ENCODE data around the gene CPA5. TPM values are rescaled to one million over a fixed set of nuclear protein-coding genes. Genes with fewer than 3 reads are reported as not detected.

CPA5 gene
- polyA plus RNA-seq, 4 donors, result 0.09 to 0.41 TPM; not detected in 2

DNA sequence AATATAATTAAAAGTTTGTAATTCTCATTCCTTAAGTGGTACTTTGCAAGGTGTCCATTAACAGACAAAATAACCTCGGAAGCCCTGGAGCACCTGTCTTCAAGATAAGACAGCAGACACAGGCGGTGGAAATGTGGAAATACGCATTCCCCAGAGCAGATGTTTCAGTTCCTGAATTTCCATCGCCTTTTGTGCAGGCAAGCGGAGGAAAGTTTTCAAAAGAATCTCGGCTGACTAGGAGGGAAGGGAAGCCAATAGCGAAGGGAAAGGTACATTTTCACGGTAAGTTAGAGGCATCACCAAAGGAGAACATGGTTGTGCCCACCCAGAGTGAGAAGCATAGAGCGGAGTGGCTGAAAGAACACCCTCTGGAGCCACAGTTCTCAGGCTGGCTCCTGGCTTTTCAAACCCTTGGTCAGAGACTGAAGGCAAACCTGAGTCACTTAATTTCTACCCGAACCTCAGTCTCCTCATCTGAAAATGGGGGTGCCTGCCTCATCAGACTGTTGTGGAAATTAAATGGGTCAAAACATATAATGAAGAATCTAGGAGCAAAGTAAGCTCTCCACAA, 49.3 kb downstream of the CPA5 start:
- no peak for DNase-seq (ENCODE audit: low read depth in 4 of 4, low spot score in 3 of 4)

DNA sequence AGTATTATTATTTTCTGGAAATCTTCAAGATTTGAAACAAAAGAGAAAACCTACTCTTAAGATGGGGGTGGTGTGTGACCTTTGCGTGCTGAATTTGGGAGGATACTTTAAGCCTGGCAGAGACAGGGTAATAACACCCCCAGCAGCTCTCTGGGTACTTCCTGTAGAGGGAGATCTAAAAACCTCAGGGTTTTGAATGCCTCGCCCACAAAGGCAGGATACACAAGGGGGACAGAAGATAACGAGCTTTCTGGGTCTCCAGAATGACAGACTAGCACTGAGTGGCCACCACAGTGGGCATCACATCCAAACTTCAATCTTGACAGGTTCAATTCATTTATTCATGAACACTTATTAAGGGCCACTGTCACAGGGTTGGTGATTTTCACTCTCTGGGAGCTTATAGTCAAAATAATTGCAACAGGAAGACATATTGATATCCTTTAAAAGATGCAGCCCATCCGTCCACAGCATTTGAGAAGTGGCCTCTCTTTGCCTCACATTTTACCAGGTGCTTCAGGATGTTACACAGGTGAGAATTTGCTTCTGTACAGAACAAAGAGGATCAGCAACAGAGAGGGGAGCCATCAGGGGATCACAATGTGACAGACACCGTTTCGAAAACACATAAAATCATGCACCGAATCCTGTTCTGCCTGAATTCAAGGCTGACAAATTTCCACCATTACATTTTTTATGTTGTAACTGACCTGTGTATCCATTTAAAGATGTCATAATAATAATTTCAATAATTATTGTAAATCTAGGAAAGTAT, 50.0 kb downstream of the CPA5 start:
- DNase-seq (ENCODE audit: low read depth in 4 of 4, low spot score in 3 of 4), result no peak

DNA sequence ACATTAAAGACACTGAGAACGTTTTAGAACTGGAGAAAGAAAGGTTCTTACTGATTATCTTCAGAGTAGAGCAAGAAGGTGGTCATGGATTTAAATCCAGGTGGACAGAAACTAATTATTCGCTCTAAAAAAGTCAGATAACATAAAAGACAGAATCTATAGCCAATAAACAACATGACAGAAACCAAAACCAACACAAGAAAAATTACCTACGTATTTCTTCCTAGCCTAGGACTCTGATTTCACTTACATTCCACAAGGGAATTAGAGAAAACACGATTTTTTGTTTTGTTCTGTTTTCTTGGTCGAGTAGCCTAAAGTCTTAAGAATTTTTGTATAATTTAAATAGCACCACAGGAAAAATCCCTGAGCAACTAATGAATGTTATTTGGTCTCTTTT, 50.8 kb downstream of the CPA5 start:
- no peak for DNase-seq (ENCODE audit: low read depth in 4 of 4, low spot score in 3 of 4)

DNA sequence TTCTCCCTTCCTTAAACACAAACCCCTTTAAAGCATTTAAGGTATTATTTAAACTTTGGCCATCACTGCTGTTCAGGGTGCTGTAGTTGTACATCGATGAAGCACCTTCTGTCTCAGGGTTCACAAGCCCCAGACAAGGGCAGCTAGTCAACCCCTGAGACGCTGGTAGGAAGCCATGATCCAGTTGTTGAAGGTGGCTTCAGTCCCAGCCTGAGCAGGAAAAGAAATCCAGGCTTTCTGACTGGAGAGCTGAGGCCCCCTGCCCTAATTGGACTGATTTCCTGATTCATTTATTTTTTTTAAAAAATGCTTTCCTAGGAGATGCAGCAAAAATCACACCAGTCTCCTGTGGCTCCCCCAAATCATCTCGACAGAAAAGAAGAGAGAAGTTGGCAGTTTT, 51.5 kb downstream of the CPA5 start:
- DNase-seq (ENCODE audit: low read depth in 4 of 4, low spot score in 3 of 4), result no peak

DNA sequence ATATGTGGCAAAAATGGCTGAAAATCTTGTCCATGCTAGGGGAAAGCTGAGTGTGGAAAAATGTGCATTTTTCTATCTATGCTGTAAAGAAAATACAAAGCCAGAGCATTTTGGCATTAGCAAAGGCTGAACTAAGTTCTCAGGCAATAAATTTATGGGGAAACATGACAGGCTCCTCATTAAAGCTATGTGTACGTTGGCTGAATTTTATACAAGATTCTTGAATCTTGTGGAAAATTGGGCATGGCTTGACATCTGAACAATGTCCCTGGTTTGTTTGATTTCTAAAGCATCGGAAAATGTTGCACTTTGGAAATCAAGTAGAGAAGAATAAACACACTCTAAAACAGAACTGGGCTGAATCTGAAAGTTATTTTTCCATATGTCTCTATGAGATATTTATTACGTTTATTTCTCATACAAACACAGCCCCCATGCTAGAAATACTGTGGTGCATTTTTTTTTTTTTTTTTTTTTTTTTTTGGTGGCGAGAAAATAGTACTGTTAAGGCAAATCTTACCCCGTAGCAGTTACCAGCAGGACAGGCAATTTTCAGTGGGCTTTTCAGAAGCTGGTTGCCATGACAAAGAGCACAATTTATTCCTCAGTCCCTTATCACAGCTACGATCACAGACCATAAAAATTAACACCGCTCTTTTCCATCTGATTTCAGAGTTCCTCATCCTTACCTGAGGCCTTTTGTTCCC, 52.6 kb downstream of the CPA5 start:
- DNase-seq (ENCODE audit: low read depth in 4 of 4, low spot score in 3 of 4), result no peak

DNA sequence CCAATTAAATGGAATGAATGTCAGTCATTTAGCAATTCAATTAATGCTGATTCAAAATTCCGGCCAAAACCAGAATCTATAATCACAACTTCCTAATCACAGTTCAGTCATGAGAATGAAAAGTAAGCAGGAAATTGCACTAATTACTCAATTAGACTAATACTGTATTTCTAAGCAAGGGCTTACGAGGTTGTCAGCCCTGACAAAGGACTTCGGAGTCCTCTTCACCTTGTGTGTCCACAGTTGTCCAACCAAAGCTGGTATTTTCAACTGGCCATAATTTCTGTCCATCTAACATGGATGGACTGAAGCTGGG, 53.1 kb downstream of the CPA5 start:
- DNase-seq (ENCODE audit: low read depth in 4 of 4, low spot score in 3 of 4), result no peak

DNA sequence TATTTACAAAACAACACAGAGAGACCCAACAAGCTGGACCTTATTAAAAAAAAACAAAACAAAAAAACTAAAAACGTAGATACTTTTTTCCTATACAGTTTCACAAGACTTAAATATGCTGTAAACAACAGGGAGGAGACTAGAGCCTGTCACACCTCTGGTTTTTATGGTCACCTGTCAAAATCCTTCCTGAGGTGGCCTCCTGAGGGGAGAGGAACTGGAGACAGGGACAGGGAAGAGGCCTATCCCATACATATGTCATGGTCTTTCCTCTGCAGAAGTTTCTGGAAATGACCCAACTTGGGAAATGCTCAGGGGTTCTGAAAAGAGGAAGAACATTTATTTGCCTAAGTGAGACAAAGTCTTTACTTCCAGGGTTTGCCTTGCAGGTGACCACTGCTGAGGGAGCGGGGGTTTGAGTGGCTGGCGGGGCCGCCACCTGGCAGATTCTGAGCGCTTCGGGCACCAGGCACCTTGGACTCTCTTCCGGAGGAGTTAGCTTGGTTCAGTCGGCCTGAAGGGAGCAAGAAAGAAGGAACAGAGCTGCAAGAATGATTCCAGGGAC, 54.0 kb downstream of the CPA5 start:
- DNase-seq (ENCODE audit: low read depth in 4 of 4, low spot score in 3 of 4), result no peak

DNA sequence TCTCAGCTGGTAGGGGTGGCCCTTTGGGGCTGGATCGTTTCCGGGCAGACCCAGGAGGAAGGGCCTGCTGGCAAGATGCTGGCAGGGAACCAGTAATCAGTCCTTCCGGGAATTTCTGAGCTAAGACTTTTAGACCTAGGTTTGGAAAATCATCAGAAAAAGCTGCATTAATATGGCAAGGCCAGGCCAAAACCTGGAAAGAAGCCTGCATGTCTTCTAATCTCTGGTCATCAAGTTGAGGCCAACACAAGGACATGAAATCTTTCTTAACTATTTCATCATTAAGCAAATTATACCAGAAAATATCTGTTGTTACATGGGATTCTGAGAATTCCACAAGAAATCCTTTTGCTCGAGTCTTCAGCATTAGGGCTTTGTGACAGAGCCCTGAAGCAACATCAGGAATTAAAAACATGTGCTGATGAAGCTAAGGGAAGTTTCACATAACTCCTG, 55.5 kb downstream of the CPA5 start:
- DNase-seq (ENCODE audit: low read depth in 4 of 4, low spot score in 3 of 4), result no peak

DNA sequence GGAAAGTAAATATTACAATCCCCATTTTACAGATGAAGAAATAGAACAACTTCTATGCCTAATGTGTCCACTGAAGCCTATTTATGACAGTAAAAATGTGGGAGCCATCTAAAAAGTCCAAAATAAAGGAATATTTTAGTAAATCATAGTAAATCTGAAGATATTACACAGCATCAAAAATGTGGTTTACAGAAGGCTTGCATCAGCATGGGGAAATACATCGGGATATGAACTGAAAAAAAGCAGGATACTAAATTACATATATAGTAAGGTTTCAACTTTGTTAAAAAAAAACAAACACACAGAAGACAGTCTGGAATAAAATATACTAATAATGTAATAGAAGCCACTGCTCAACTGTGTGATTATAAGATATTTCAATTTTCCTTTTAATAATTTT, 56.5 kb downstream of the CPA5 start:
- no peak for DNase-seq (ENCODE audit: low read depth in 4 of 4, low spot score in 3 of 4)

DNA sequence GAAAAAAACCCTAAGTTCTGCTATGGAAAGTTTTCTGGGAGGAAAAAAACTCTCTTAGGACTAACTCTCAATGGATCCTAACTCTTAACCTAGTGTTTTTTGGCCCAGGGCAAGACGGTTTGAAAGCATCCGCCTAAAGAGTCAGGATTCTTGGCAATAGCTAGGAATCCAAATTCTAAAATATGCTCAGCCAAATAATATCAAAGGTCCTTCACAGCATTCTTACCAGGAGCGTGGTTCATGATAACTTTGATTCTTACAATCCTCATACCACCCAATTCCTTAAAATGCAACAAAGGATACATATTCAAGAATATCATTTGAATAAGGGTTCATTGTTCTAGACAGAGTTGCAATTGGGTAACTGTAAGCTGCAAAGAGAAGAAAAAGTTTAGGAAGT, 57.0 kb downstream of the CPA5 start:
- no peak for DNase-seq (ENCODE audit: low read depth in 4 of 4, low spot score in 3 of 4)

DNA sequence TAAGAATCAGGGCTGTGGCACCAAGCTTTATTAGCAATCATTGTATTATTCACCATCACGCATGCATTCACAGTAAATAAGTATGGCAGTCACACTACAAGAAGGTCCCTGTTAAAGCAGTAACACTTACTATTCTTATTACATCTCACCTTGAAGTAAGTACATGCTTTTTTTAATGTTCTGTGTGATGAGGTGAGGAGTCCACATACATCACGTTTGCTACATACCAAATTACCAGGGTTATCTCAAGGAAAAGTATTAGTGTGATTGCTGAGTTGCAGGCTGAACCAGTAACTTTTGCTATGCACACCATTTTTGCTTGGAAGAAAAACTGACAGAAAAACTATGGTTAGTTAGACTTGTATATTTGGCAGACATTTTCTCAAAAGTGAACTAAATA, 60.4 kb downstream of the CPA5 start:
- DNase-seq (ENCODE audit: low read depth in 4 of 4, low spot score in 3 of 4), result no peak

DNA sequence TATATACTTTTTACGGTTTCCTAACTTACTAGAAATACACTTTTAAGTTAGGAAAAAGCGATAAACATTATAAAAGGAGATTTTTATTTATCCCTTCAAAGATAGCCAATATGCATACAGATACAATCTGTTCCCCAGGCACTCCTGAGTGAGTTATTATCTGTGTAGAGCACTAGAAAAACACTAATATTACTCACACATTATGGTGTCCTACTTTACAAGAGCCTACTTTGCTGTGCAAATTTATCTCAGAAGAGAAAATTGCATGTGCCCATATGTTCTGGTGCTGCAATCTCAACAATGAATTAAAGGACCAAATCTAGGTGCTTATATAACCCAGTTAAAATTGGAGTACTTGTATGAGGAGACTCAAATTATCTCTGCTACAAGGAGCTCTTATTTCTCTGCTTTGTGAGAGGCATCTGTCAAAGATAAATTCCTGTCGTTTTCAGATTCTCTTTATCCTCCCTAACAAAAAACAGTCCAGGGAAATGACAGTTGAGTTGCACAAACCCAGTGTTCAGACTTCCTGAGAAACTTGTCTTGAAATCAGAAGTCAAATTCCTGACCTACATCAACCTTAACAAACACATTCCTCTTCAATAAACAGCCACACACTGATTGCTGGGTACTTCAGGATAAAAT, 64.6 kb downstream of the CPA5 start:
- no peak for DNase-seq (ENCODE audit: low read depth in 4 of 4, low spot score in 3 of 4)

DNA sequence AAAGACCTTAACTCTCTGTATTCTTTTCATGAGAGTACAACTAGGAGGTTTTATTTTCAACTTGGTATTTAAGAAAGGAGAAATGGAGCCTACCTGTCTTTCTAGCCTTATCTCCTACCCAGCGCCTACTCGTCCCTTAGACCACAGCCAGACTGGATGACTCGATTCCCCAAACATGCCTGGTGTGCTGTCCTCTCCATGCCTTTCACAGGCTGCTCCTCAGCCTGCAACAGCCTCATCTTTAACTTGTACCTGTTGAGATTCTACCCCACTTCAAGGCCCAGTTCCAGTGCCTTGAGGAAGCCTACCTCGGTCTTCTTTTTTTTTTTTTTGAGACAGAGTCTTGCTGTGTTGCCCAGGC, 65.1 kb downstream of the CPA5 start:
- DNase-seq (ENCODE audit: low read depth in 4 of 4, low spot score in 3 of 4), result no peak

DNA sequence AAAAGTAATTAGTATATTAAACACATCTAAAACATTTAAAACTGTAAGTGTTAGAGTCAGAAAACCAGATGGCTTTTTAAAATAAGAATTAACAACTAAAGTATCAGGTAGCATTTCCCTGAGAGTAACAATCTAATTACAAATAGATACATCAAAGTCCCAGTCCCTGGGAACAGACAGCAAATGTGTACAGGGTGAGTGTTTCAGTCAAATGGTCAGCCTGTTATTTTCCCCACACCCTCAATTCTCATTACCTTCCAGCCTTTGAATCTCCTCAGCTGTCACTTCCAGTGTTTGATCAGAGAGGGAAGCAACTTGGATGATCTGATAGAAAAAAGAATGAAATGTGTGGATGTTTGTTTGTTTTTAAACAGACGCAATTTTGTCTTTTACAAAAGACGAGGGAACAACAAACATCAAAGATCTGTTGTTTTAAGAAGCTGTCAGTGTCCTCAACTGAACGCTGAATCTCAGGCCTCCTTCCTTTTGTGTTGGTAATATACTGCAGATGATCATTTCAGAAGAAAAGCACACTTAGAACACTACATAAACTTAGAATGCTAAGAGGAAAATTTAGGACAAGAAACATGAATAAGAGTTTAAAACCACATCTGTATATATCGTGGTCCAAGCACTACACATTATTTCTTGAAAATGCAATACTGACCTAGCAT, 66.4 kb downstream of the CPA5 start:
- no peak for DNase-seq (ENCODE audit: low read depth in 4 of 4, low spot score in 3 of 4)

DNA sequence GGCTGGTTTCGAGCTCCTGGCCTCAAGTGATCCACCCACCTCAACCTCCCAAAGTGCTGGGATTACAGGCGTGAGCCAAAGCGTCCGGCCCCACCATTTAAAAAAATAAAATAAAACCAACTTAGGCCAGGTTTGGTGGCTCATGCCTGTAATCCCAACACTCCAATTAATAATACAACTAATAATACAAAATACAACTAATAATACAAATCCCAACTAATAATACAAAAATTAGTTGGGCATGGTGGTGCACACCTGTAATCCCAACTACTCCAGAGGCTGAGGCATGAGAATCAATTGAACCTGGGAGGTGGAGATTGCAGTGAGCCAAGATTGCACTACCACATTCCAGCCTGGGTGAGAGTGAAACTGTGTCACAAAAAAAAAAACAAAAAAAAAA, 68.6 kb downstream of the CPA5 start:
- no peak for DNase-seq (ENCODE audit: low read depth in 4 of 4, low spot score in 3 of 4)

DNA sequence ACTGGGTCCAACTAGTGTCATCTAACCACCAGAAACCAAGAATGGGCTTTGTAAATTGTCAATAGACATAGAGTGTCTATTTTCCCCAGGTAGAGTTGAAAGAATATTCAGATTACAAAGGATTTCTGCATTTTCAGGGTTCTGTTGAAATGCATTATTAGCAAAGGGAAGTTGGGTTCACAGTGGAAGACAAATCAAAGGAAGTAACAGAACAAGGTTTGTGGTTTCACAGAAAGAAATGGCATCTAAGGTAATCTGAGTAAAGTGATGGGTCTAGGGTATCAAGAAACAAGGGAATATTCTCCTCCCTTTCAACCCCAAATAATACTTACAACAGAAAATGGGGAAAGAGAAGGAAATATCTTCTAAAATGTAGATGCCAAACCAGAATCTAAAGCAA, 70.4 kb downstream of the CPA5 start:
- DNase-seq (ENCODE audit: low read depth in 4 of 4, low spot score in 3 of 4), result no peak

DNA sequence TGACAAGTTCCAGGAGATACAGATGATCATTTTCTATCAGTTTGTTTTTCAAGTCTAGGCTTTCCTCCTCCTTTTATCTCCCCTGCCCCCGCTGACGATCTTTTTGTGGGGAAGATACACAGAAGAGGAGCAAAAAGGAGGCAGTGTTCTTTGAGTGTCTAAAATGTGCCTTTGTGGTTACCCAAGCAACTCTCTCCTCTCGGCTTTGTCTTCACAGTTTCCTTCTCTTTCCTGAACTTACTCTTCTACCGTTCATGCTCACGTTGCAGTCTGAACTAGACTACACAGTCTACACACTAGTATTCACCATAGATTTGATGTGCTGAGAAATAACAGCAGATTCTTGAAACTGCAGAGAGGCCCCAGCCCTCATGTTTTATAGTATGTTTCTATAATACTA, 72.6 kb downstream of the CPA5 start:
- no peak for DNase-seq (ENCODE audit: low read depth in 4 of 4, low spot score in 3 of 4)

DNA sequence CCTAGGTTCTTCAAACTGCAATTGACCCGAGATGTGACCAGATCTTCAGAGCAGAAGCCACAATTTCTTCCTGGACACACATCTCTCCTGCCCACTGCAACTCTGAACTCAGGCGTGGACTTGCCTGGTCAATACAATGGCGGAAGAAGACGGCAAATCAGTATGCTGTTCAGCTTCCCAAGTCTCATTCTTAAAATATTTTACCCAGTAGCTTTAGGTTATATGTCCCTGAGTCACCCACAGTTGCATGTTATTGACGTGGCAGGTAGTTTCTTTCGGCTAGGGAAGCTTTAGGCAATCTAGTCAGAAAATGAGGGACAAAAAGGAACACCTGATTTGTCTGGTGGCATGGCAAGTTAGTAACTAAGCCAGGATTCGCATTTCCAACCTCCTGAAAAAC, 73.7 kb downstream of the CPA5 start:
- no peak for DNase-seq (ENCODE audit: low read depth in 4 of 4, low spot score in 3 of 4)
